HG03520 (cell line): ENCODE measurements around the gene CTNNAL1.

ENCODE experiments used
- ATAC-seq: cut with Tn5 transposase; IDR thresholded peaks from one replicate; pipeline ENCODE4 v1.9.1; 2021; ENCODE audit warnings: mild to moderate bottlenecking, moderate library complexity; ENCODE audit not compliant: unreplicated experiment

The CTNNAL1 gene

DNA sequence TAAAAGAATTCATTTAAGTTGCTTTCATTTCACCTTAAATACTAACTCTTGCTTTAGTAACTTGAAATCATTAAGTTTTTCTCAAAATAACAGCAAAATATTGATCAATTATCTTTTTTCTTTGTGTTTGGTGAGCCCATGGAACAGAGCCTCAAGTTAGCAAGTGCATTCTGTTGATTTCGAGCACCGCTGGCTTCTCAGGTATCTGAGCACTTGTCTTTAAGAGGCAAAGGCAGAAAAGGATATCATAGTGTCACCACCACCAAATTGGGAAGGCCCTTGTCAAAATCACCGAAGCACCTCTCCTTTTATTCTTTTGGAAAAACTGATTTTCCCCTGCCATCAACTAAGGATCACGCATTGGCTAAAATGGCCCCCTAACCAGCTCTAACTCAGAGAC, 17.1 kb upstream of the CTNNAL1 start:
- no peak for ATAC-seq

DNA sequence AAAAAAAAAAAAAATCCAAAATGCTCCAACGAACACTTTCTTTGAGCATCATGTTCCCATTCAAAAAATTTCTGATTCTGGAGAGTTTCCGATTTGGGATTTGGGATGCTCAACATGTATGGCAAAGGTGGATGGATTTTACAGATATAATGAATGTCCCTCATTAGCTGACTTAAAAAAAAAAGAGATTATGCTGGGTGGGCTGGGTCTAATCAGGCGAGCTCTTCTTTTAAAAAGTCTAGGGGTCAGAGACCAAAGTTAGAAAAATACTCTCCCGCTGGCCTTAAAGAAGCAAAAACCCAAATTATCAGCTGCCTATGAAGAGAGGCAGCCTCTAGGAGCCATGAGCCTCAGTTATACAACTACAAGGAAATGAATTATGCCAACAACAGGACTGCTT, 15.2 kb upstream of the CTNNAL1 start:
- ATAC-seq: no peak

DNA sequence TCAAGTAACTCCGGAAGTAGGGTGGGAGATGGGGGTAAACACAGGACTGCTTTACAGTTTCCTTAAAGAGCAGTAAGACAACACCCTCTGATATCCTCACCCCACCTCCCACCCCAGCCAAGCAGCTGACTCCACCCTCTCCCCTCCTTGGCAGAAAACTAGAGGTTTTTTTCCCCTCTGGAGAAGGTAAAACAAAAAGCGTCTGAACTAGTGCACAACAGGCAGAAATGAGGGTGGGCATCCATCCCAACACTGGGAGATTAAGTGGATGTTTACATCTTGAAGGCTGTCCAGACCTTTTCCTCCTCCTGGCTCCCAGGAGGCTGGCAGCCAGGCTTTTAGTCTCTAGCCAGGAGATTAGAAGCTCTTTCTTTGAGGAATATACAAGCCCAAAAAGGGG, 13.9 kb upstream of the CTNNAL1 start:
- no peak for ATAC-seq

DNA sequence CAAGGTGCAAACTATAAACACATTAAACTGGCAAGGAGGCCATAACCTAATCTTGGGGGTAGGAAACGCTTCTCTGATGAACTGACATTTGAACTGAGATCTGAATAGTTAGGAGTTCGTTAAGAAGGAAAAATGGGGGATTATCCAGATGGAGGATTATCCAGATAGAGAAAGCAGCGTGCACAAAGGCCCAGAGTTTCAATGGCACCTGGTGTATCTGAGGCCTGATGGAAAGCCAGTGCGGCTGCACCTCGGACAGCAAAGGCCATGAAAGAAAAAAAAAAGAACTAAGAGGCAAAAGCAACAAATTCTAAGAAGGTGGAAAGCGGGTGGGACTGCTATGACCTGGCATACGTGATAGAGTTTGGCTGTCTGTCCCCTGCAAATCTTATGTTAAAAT, 13.0 kb upstream of the CTNNAL1 start:
- ATAC-seq: no peak

DNA sequence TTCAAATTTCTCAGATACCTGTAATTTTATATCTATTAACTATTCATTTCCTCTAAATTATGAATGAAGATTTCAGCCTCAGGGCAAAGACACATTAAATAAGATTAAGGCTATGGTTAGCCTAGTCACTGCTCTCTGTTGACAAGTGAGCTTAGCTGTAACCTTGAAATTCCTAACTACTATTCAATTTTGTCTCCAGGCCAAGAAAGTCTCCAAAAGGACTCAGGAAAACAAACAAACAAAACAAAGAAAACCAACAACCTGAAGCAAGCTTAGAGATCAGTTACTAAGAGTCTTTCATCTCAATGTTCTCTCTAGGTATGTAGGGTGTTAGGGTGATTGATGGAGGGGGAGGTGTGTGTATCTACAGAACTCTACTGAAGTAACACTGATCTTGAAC, 9.6 kb upstream of the CTNNAL1 start:
- no peak for ATAC-seq

DNA sequence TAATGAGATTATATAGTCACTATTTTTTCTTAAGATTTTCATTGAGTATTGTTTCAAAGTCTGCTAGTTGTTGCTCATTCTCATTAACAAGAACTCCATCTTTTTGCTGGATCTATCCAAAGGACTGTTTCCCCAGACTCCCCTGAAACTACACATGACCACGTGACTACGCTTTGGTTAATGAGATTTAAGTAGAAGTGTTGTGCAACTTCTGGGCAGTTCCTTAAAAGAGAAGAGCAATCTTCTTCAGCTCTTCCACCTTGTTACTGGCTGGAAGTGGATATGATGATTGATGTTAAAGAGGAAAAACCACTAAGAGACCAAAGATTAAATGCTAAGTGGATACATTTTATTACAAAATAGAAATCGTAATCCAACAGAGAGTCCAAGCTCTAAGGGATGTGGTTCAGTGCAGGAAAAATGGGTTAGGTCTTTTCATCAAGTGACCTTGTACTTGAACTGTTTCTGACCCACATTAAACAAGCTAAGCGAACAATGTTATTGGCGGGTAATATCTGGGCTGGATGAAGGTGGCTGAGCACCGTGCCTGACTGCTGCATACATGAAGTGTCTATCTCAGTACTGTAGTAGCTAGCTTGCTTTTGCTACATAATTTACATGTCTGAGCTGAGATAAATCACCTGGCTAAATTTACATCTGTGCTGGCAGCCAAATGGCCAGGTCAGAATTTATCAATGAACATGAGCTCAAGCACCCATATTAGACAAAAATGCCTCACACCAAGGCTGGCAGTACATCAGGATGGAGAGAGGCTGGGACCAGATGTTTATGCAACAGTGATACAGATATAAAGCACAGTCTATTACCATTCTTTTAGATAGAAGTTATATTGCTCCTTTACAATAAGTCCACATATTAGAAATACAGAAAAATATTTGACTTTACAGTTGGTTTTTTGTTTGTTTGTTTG, 7.5 kb upstream of the CTNNAL1 start:
- ATAC-seq: no peak

DNA sequence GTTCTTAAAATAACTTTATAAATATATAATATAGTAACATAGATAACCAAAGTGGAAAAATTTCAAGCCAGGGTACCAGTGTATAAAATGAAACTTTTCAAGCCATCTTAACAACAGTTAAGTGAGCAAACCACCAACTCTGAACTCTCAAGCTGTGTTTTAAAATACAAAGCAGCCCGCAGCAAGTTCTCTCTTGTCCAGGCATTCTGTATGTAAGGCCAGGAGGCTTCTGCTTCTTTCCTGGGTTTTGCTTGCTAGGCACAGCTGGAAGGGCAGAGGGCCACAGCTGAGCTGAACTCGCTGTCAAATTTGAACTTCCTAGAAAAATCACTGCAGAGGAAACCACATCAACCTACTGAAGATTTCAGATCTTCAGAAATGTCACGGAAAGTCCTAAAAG, 6.8 kb upstream of the CTNNAL1 start:
- no peak for ATAC-seq

DNA sequence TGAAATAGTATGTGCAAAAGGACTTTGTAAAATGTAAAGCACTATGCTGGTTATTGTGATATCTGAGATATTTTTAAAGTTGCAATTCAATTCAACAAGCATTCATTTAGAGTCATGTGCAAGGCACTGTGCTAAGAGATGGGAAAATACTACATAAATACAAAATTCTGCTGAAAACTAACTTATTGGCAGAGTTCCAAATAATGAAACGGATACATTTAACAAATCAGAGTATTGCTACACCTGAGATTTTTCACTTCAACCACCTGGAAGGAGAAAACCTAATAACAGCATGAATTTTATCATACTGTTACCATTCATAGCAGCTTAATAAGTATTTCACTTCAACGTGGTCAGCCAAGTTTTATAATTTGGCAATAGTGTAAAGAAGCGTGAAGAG, 6.1 kb upstream of the CTNNAL1 start:
- no peak for ATAC-seq

DNA sequence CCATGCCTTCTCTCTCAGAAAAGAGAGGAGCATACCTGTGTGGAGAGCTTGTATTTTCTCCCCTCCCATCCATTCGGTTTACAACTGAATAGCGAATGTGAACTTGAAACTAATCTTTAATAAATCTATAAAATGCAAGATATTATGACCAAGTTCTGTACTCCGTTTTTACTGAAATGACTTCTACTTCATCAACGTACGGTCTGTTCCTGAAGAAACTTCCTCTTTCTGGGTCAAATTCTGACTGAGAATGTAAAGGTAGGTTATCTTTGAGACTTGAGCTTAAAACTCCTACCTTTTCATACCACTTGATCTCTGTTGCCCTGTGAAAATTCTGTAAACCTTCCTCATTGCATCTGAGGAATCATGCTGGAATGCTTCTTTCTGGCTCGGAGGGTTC, 4.2 kb upstream of the CTNNAL1 start:
- ATAC-seq: peak; percentile 32

DNA sequence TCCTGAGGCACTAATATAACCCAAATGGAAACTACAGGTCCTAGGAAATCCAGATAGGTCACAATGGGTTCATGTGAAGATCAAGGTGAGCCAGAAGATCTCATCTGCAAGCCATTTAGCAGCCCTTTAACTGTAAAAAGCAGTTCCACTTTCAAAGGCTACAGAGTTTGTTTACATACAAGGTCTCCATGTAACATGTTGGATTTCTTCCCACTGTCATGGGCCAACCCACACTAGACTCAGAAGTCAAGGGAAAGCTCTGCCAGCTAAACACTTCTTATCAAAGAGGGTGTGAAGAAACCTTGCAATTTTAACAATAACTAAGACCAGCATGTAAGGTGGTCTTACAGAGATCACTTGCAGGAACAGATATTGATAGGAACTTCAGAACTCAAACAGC, 3.8 kb upstream of the CTNNAL1 start:
- no peak for ATAC-seq

DNA sequence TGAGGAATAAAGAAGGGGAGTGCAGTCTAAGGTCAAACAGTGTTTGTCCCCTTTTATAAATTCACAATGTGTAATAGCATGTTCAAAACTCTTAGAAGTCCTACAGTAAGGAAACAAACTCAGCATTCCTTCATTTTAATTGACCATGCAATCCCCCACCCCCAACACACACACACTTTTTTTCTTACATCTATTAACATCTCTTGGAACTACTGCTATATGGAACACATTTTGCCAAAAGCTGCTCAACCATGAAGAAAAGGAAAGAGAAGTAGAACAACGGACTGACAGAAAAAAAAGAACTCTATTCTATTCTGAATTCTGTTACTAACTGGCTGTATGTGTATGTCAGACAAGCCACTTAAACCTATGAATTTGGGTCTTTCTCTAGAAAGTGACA, 2.8 kb upstream of the CTNNAL1 start:
- ATAC-seq: no peak

DNA sequence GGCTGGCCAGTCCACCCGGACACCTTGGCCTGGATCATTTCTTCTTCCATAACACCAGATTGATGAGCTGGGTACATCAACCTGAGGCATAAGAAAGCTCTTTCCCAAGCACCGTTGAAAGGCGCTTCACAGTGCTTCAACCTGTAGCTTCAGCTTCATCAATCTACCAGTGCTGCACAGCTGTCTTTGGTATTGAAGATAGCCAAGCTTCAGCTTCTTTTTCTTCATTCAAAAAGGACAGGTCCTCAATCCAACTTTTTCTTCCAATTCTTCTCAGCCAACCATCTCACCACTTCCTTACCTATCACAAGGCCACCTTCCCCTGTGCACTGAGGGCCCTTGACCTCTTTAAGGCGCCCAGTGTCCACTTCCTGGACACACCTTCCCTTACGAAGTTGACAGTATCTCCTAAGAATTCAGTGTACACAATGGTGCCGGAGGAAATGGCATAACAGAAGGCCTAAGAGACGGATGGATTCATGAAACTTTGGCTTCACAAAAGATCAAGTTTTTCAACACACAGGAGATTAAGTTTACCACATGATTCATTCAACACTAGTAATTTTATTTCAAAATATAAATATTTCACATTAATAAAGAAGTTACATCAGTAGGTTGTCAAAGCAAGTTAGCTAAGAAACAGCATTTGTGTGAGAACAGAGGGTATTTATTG, 1.4 kb upstream of the CTNNAL1 start:
- no peak for ATAC-seq

DNA sequence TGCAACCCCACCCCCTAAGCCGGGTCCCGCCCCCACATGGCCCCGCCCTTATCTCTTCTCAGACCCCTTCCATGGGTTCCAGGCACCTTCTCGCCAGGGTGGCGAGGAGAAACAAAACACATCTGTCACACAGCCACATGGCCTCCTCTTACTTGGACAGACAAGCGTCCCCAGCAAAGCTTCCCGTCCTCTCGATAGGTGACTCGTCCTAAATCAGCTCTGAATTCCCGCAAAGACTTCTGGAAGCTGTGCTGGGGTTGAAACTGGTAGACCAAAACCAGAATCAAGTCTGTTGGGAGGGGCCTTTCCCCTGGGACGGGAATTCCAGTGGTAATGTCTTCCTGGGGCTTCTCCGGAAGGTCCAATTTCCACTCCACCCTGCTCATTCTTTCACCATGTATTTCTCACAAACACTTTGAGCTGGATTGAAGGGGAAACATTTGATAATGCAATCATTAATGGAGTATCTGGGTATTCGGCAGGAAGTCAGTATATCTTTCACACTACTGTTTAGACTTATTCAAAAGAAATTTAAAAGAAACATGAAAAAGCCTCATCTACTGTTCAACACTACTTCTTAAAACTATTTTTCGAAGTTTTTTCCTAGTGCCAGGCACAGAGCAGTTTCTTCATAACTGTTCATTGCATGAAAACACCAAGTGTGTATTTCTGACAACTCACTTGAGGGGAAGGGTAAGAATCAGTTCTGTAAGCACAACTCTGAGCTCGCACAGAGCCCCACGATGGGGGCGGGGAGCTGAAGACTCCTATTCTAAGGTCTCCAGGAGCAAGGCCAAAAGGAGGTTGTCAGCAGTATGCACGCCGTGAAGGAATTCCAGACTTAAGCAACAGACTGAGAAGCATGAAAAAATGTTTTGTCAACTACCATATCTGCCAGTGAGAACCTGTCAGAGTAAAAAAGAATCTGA, 644 bp upstream of the CTNNAL1 start:
- ATAC-seq: no peak

DNA sequence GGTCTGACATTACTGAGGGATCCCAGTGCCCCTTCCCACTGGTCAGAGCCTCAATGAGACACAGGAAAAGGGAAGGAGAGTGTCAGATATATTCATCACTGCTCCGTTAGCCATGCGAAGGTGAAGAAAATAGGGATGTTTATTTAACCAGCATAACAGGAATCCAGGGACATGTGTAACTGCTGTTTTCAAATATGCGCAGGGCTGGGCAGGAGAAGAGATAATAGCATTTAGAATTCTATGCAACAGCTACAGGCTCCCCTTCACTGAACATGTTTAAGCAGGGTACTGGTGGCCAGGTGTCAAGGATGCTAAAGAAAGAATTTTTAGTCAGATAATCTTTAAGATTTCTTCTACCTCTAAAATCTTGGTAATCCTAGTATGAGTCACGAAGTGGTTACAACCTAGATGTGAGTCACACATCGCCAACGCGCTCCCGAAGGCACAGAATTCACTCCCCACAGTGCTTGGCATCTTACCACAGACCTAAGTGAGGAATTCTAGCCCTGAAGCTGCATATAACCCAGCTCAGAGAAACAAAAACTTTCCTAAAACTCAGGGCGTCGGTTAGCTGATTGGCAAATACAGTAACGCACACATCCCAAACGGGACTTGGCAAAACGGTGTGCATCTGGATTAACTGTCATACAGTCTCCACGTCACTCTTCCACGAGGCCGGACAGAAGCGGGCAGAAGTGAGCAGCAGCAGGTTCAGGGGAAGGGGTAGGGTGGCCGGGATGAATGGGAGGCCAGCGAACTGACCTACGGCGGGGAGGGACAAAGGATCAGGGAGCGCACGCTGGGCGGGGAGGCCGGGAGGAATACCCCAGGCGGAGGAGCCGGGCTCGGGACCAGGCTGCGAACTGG, 1.1 kb downstream of the CTNNAL1 start:
- peak; percentile 33 for ATAC-seq

DNA sequence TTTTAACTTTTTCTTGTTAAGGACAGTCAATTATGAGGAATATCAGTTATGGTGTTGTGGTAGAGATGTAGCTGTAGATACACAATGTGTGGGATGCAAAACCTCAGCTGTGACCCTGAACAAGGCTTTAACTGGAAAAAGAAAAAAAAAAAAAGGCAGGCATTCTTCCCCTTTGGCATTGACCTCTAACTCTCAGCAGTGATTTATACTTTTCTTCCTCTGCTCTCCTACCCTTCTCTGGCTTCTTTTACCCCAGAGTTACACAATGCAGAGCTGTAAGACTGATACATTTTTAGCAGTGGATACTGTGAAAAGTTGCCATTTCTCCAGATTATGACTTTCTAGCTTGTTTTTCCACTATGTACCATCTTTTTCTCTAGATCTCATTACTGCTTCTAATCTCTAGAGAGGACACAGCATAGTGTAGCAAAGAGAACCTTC, 2.0 kb downstream of the CTNNAL1 start:
- ATAC-seq: no peak

DNA sequence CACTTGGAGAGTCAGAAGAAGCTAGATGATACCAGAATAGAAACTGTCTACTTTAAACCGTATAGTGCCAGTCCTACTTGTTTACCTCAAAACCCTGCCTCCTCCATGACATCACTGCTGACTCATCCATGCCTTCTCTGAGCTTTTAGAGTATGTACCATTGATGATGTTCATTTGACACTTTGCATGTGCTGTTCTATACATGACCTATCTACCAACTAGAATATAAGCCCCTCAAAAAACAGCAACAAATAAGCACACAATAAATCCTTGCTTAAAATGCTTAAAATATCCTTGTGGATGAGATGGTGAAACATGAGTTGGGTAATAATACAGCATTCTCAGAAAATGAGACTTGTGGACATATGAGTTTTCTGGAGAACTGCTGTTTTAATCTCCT, 2.6 kb downstream of the CTNNAL1 start:
- ATAC-seq: peak; percentile 42

DNA sequence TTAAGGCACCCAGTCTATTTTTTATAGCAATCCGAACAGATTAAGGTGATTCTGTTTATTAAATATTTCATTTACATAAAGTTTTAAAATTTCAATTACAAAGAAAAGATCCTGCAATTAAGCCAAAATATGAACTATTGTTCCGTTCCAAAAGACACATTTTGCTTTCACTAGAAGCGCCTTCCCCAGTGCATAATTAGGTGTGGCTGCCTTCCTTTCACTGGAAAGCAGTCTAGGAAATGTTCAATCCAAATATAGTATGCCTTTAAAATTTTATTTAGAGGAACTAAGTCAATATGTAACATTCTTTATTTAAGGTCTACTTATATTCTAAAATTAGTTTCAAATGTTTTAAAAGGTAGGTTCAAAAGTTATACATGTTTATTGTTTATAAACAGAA, 7.6 kb downstream of the CTNNAL1 start:
- ATAC-seq: no peak

DNA sequence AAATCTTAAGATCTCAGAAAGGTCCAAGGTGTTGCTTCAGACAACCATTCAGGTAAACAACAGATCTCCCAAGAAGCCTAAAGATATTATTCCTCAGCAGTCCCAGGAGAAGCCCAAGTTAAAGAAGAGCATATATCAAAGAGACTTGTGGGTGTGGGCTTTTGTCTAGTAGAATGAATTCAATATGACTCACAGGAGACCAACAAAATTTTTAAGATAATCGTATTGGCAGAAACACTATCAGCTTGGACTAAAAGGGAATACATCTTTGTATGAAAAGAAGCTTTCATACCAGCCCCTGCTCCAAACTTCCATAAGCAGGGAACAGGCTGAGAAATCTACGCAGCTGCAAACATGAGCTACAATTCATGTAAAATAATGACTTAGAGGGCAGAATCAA, 10.2 kb downstream of the CTNNAL1 start:
- ATAC-seq: no peak

DNA sequence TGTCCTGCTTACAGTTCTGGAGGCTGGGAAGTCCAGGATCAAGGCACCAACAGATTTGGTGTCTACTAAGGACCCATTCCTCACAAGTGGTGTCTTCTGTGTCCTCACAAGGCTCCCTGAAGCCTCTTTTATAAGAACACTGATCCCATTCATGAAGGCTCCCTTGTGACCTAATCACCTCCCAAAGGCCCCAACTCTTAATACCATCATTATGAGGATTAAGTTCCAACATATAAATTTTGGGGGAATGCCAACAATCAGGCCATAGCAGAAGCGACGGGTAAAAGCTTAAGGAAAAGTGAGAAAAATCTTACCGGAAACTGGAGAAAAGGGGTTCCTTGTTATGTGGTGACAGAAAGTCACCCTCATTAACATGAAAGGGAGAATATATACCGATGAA, 11.2 kb downstream of the CTNNAL1 start:
- no peak for ATAC-seq

DNA sequence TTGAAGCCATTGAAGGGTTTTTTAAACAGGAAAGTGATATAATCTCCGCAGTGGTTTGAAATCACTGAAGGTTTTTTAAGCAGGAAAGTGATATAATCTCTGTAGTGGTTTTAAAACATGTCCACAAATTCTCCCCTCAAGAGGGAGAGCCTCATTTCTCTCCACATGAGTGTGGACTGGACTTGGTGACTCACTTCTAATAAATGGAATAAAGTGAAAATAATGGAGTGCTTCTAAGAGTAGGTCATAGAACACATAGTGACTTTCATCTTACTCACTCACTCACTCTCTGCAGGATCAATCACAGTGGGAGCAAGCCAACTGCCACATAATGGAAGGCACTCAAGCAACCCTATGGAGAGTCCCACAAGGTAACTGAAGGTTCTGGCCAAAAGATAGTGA, 12.0 kb downstream of the CTNNAL1 start:
- no peak for ATAC-seq
